GM12878 (cell line): ENCODE measurements around the gene RASGRF1. TPM values are rescaled to one million over a fixed set of nuclear protein-coding genes. Genes with fewer than 3 reads are reported as not detected.

Experiments used
- ATAC-seq: fragments of 200-7000 bp; cut with Tn5 transposase; 3 replicates; pipeline ENCODE4 v1.9.1; 2020; ENCODE audit warnings: mild to moderate bottlenecking, moderate library complexity
- BruUV-seq: library from RNA; stranded (reverse); fragments of 400-500 nt; replicated peaks from 2 replicates; lab custom pipeline; 2021; lab: Mats Ljungman, UMichigan
- CTCF ChIA-PET: fragments of 300-600 bp; sonication (Branson Sonifier 250); formaldehyde crosslinking; extraction: SDS; loops from one replicate; lab custom pipeline; 2021; ENCODE audit warnings: inconsistent platforms; lab: Yijun Ruan, JAX
- POLR2A ChIA-PET: fragments of 350-600 bp; formaldehyde crosslinking; extraction: SDS; loops from one replicate; lab custom pipeline; 2021; ENCODE audit warnings: inconsistent platforms; lab: Charles Lee
- RAD21 ChIA-PET: fragments of 300-600 bp; sonication (Branson Sonifier 250); formaldehyde crosslinking; loops from one replicate; lab custom pipeline; 2023; ENCODE audit warnings: antibody characterized with exemption; ENCODE audit not compliant: unreplicated experiment; lab: Charles Lee
- SMC1A ChIA-PET: fragments of 300-600 bp; sonication (Branson Sonifier 250); formaldehyde crosslinking; loops from one replicate; lab custom pipeline; 2023; ENCODE audit not compliant: unreplicated experiment, uncharacterized antibody; lab: Charles Lee
- DNase-seq: peaks from one replicate; pipeline ENCODE4 v3.0.0-alpha.2; 2011; ENCODE audit warnings: low read depth, low spot score
- FAIRE-seq: peaks from 3 replicates; lab custom pipeline; 2011; peaks lifted over from hg19 to GRCh38; lab: Jason Lieb, UNC
- H2AFZ ChIP-seq: 2 replicates; pipeline ENCODE4 v1.6.0; 2011; ENCODE audit warnings: low read depth, low read length, control low read depth; ENCODE audit not compliant: control insufficient read depth
- H3K27ac ChIP-seq: 2 replicates; pipeline ENCODE4 v1.5.1; 2011; ENCODE audit warnings: control low read depth; ENCODE audit not compliant: control insufficient read depth, insufficient read depth
- H3K27me3 ChIP-seq, 2 experiments: replicated peaks in 1 of 2; 2 replicates each; pipeline versions ENCODE4 v1.6.0 to v1.6.1; 2011; ENCODE audit warnings: low read length in 1 of 2; ENCODE audit not compliant: control insufficient read depth in 2 of 2, insufficient read depth in 2 of 2
- H3K36me3 ChIP-seq, 2 experiments: 2 replicates each; pipeline ENCODE4 v1.5.1; 2011; ENCODE audit warnings: low read length in 1 of 2; ENCODE audit not compliant: control insufficient read depth in 2 of 2, insufficient read depth in 2 of 2
- H3K4me1 ChIP-seq: 2 replicates; pipeline ENCODE4 v1.6.1; 2011; ENCODE audit warnings: mild to moderate bottlenecking, low read length, moderate library complexity, mixed read lengths; ENCODE audit not compliant: control insufficient read depth, insufficient read depth
- H3K4me2 ChIP-seq: 2 replicates; pipeline ENCODE4 v1.6.0; 2011; ENCODE audit warnings: control low read depth; ENCODE audit not compliant: control insufficient read depth, insufficient read depth
- H3K4me3 ChIP-seq: fragments of 200-600 bp; sonication (generic); 2 replicates; pipeline ENCODE4 v1.5.1; 2016
- H3K79me2 ChIP-seq: 2 replicates; pipeline ENCODE4 v1.6.0; 2011; ENCODE audit warnings: low read length; ENCODE audit not compliant: control insufficient read depth, insufficient read depth
- H3K9ac ChIP-seq: 2 replicates; pipeline ENCODE4 v1.8.0; 2011; ENCODE audit warnings: low read length, control low read depth, mixed read lengths; ENCODE audit not compliant: control insufficient read depth, insufficient read depth
- H3K9me3 ChIP-seq: replicated peaks from 3 replicates; pipeline ENCODE4 v1.5.1; 2011; ENCODE audit warnings: mild to moderate bottlenecking, low read length; ENCODE audit not compliant: control insufficient read depth, insufficient read depth
- H4K20me1 ChIP-seq: 2 replicates; pipeline ENCODE4 v1.6.0; 2011; ENCODE audit not compliant: control insufficient read depth, insufficient read depth
- DPF2 ChIP-seq: fragments of 450-650 bp; IDR thresholded peaks from 2 replicates; pipeline ENCODE4 v1.6.1; 2017; ENCODE audit warnings: mild to moderate bottlenecking
- EP300 ChIP-seq, 2 experiments: fragments of 150-350 bp in 1 of 2; IDR thresholded peaks; 2 replicates each; pipeline ENCODE4 v1.6.1; 2011 to 2012; ENCODE audit warnings: low read depth in 2 of 2, low read length in 2 of 2, borderline replicate concordance in 1 of 2, improper control_type of control experiment in 1 of 2, inconsistent platforms in 1 of 2; ENCODE audit not compliant: control insufficient read depth in 1 of 2
- POLR2A ChIP-seq: IDR thresholded peaks from 2 replicates; pipeline ENCODE4 v1.6.1; 2011; ENCODE audit warnings: low read depth, mild to moderate bottlenecking, low read length
- RFX5 ChIP-seq: IDR thresholded peaks from 2 replicates; pipeline ENCODE4 v1.6.1; 2011; ENCODE audit warnings: low read depth, low read length, improper control_type of control experiment
- TARDBP ChIP-seq: IDR thresholded peaks from 2 replicates; pipeline ENCODE4 v1.6.1; 2016; ENCODE audit warnings: borderline replicate concordance
- TCF7 ChIP-seq: IDR thresholded peaks from 2 replicates; pipeline ENCODE4 v1.6.1; 2014; ENCODE audit warnings: antibody characterized with exemption, borderline replicate concordance
- ZNF24 ChIP-seq: fragments of 450-650 bp; IDR thresholded peaks from 2 replicates; pipeline ENCODE4 v1.6.1; 2017; ENCODE audit warnings: antibody characterized with exemption, mild to moderate bottlenecking
- WGBS: methylation state at CpG from one replicate; pipeline ENCODE4 v1.1.6; 2016; ENCODE audit warnings: low lambda C conversion rate; ENCODE audit not compliant: insufficient replicate concordance, insufficient coverage; ENCODE audit errors: missing lambda C conversion rate; 5-methylcytosine and 5-hydroxymethylcytosine counted together
- in situ Hi-C: fragments of 300-500 bp; cut with MboI; formaldehyde crosslinking; loops from 9 replicates; pipeline ENCODE4 v1.14.3; 2018; ENCODE audit warnings: mixed read lengths
- intact Hi-C: fragments of 100-400 bp; cut with micrococcal nuclease; formaldehyde crosslinking; loops from one replicate; pipeline ENCODE4 v1.14.2; 2022; ENCODE audit not compliant: unreplicated experiment
- polyA plus RNA-seq, 11 experiments: library from polyadenylated mRNA; depleted of rRNA in 4 of 11; unstranded in 6 of 11; stranded (reverse) in 5 of 11; fragments of >200 nt; fragmentation: Nextera tagmentation in 4 of 11; fragmentation: Illumina TruSeq in 1 of 11; extraction: Ambion mirVana in 4 of 11; extraction: Trizol in 1 of 11; gene quantifications; 1 replicate in 1 of 11; 2 replicates in 10 of 11; pipeline versions ENCODE4 v1.2.1 to v1.2.3, GENCODE V29; 2011 to 2016; ENCODE audit warnings: inconsistent platforms in 2 of 11, missing spikeins in 2 of 11, low read depth in 1 of 11
- total RNA-seq, 4 experiments: library from RNA; depleted of rRNA in 3 of 4; stranded (reverse); fragments of >200 nt in 3 of 4; fragmentation: Illumina TruSeq in 1 of 4; extraction: Trizol in 1 of 4; gene quantifications; 2 replicates each; pipeline versions ENCODE4 v1.2.1 to v1.2.3, GENCODE V29; 2013 to 2021
- TF ChIP-seq, protein P1 (sequence below): fragments of 450-650 bp; IDR thresholded peaks from 2 replicates; pipeline ENCODE4 v1.6.1; 2018; ENCODE audit warnings: mild to moderate bottlenecking, low read depth, moderate library complexity; ENCODE audit not compliant: partially characterized antibody
- TF ChIP-seq, protein P2 (sequence below): fragments of 450-650 bp; IDR thresholded peaks from 2 replicates; pipeline ENCODE4 v1.6.1; 2016; ENCODE audit warnings: mild to moderate bottlenecking
- TF ChIP-seq, protein P3 (sequence below): fragments of 150-350 bp; IDR thresholded peaks from 2 replicates; pipeline ENCODE4 v1.6.1; 2014; ENCODE audit warnings: mild to moderate bottlenecking, low read depth, low read length
- TF ChIP-seq, protein P4 (sequence below): fragments of 450-650 bp; IDR thresholded peaks from 2 replicates; pipeline ENCODE4 v1.6.1; 2017; ENCODE audit warnings: antibody characterized with exemption, mild to moderate bottlenecking, moderate library complexity

Gene RASGRF1
- total and polyA plus RNA-seq, 10 of the 15 experiments (the other 5 are each of a cell fraction or from before 2014, with no cell fraction given) = 0.20 to 1.9 (median 0.86) TPM

DNA sequence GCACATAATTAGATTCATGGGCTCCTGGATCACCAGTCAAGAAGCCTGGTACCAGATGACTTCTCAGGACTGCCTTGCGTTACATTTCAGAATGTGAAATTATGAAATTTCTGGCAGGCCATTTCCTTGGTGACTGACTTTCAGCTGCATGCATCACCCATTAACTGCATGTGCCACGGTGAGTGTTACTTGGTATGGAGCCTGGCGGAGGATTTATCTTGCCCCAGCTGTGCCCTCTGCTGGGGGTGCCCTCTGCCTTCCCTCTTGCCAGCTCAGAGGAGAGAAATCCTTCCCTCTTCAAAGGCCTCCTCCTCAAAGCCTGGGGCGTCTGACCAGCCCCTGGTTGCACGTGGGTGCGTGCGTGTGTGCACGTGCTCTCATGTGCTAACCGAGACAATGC is 88.0 kb downstream of the RASGRF1 start:
- H2AFZ ChIP-seq = no peak overlapping the region
- ATAC-seq (no peak), FAIRE-seq (no peak), DNase-seq (no peak)
- no peaks in the 10 kb centered on the region; the same call in 2 of the 3 replicates for H3K9me3 ChIP-seq
- CTCF ChIA-PET = interaction anchor here (5.6 kb wide), 1 partner anchor 23 kb away, joined by 105 read pairs; no protein-coding TSS in a partner anchor
- H3K4me2 ChIP-seq = no peak overlapping the region; the same call in 1 of the 2 replicates
- H3K4me3 ChIP-seq = no peak overlapping the region
- peaks cover 37% of the 10 kb centered on the region for H3K4me1 ChIP-seq
- RAD21 ChIA-PET = no interaction called here
- H3K79me2 ChIP-seq = peaks cover 1% of the 10 kb centered on the region
- BruUV-seq = no TSS peak
- intact Hi-C loops = no loop called here
- TF ChIP-seq TCF7 (no peak), DPF2 (no peak), POLR2A (no peak), EP300 (IDR thresholded peaks at IDR 0.05; ENCODE audit: borderline replicate concordance in 1 of 2, control insufficient read depth in 1 of 2, low read depth in 2 of 2, low read length in 2 of 2) (no peak), RFX5 (no peak), ZNF24 (no peak), TARDBP (no peak)
- TF ChIP-seq, protein P1, sequence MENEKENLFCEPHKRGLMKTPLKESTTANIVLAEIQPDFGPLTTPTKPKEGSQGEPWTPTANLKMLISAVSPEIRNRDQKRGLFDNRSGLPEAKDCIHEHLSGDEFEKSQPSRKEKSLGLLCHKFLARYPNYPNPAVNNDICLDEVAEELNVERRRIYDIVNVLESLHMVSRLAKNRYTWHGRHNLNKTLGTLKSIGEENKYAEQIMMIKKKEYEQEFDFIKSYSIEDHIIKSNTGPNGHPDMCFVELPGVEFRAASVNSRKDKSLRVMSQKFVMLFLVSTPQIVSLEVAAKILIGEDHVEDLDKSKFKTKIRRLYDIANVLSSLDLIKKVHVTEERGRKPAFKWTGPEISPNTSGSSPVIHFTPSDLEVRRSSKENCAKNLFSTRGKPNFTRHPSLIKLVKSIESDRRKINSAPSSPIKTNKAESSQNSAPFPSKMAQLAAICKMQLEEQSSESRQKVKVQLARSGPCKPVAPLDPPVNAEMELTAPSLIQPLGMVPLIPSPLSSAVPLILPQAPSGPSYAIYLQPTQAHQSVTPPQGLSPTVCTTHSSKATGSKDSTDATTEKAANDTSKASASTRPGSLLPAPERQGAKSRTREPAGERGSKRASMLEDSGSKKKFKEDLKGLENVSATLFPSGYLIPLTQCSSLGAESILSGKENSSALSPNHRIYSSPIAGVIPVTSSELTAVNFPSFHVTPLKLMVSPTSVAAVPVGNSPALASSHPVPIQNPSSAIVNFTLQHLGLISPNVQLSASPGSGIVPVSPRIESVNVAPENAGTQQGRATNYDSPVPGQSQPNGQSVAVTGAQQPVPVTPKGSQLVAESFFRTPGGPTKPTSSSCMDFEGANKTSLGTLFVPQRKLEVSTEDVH = no peak
- TF ChIP-seq, protein P2, sequence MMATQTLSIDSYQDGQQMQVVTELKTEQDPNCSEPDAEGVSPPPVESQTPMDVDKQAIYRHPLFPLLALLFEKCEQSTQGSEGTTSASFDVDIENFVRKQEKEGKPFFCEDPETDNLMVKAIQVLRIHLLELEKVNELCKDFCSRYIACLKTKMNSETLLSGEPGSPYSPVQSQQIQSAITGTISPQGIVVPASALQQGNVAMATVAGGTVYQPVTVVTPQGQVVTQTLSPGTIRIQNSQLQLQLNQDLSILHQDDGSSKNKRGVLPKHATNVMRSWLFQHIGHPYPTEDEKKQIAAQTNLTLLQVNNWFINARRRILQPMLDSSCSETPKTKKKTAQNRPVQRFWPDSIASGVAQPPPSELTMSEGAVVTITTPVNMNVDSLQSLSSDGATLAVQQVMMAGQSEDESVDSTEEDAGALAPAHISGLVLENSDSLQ = no peak
- TF ChIP-seq, protein P3, sequence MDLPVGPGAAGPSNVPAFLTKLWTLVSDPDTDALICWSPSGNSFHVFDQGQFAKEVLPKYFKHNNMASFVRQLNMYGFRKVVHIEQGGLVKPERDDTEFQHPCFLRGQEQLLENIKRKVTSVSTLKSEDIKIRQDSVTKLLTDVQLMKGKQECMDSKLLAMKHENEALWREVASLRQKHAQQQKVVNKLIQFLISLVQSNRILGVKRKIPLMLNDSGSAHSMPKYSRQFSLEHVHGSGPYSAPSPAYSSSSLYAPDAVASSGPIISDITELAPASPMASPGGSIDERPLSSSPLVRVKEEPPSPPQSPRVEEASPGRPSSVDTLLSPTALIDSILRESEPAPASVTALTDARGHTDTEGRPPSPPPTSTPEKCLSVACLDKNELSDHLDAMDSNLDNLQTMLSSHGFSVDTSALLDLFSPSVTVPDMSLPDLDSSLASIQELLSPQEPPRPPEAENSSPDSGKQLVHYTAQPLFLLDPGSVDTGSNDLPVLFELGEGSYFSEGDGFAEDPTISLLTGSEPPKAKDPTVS = no peak
- TF ChIP-seq, protein P4, sequence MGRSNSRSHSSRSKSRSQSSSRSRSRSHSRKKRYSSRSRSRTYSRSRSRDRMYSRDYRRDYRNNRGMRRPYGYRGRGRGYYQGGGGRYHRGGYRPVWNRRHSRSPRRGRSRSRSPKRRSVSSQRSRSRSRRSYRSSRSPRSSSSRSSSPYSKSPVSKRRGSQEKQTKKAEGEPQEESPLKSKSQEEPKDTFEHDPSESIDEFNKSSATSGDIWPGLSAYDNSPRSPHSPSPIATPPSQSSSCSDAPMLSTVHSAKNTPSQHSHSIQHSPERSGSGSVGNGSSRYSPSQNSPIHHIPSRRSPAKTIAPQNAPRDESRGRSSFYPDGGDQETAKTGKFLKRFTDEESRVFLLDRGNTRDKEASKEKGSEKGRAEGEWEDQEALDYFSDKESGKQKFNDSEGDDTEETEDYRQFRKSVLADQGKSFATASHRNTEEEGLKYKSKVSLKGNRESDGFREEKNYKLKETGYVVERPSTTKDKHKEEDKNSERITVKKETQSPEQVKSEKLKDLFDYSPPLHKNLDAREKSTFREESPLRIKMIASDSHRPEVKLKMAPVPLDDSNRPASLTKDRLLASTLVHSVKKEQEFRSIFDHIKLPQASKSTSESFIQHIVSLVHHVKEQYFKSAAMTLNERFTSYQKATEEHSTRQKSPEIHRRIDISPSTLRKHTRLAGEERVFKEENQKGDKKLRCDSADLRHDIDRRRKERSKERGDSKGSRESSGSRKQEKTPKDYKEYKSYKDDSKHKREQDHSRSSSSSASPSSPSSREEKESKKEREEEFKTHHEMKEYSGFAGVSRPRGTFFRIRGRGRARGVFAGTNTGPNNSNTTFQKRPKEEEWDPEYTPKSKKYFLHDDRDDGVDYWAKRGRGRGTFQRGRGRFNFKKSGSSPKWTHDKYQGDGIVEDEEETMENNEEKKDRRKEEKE = no peak
- TF ChIP-seq, all 136 proteins: peak for 0
- no peaks in the 10 kb centered on the region for H3K27me3 ChIP-seq
- H4K20me1 ChIP-seq = no peaks in the 10 kb centered on the region
- H3K27ac ChIP-seq = no peak overlapping the region
- H3K9ac ChIP-seq = no peak overlapping the region
- WGBS = 84% methylated on average over 9 of the region's 9 CpGs
- H3K36me3 ChIP-seq = no peaks in the 10 kb centered on the region
- in situ Hi-C loops = no loop called here
- SMC1A ChIA-PET = no interaction called here
- POLR2A ChIA-PET = interaction anchor here (3.8 kb wide), 1 partner anchor 25 kb away, joined by 27 read pairs; no protein-coding TSS in a partner anchor
